ENCODE measurements around the gene CLIP3. TPM values are rescaled to one million over a fixed set of nuclear protein-coding genes. Genes with fewer than 3 reads are reported as not detected.
A peak's percentile ranks its signal among the peaks of the same experiment; 100 is the strongest.
"Not testable (repeated sequence)": the region's sequence is repeated elsewhere in the genome, so short reads cannot be mapped to it uniquely, and the experiment has no call there.

CLIP3 gene
- total RNA-seq, 1 donor, result 13.7 TPM

DNA sequence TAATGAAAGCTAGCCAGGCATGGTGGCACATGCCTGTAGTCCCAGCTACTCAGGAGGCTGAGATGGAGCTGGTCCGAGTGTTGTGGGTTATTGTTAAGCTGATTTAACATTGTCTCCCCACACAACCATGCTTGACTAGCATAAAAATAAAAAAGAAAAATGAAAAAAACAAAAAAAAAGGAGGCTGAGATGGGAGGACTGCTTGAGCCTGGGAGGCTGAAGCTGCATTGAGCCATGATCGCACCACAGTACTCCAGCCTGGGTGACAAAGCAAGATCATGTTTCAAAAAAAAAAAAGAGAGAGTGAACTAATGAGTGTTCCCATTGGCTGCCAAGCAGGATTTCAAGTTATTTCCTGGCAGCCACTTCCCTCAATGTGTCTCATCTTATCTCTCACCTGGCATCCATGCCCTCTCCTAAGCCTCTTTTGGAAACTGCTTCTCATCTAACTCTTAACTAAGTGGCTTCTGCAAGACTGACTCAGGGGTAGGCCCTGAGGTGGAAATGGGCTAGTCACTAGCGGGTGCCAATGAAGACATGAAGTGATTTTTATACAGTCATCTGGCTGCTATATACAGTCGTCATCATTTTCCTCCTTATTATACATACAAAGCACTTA is 16.5 kb upstream of the CLIP3 start:
- DNase-seq (ENCODE audit: low read depth in 2 of 3, low spot score in 2 of 3), result no peak

DNA sequence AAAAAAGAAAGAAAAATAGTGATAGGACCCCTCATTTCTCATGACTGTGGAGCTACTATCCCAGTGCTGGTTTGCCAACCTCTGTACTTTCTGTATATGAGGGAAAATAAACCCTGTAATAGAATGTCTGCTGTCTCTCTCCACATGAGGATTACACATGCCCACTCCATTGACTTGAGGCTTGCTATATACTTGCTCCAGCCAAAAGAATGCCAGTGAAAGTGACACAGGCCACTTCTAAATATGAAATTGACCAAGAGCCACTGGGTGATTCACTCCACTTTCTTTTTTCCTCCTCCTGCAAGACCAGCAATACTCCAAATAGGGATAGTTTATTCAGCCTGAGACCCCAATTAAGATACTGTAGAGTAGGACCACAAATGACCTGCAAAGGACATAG is 15.2 kb upstream of the CLIP3 start:
- DNase-seq (ENCODE audit: low read depth in 2 of 3, low spot score in 2 of 3), result no peak

DNA sequence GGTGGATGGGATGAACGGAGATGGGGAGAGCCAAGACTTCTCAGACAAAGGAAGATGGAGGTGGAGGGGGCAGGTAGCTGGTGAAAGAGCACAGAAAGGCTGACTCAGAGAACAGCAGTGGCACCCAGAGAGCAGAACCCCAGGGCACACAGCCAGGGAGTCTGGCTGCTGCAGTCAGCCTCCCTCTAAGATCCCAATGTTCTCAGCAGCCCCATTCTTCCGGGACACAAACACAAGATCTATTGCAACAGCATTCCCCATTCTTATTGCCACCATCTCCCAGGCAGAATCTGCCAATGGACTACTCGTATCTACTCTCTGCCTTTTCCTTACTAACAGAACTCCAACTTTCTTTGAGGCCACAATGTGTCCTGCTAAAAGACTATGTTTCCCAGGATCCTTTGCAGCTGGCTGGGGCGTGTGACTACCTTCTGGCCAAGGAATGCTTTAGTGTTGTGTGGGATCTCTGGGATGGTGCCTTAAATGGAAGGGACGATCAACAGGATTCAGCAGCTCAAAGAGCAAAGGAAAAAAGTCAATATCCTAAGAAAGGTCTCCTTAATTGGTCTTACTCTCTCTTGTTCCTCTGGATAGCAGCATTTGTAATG is 13.9 kb upstream of the CLIP3 start:
- no peak for DNase-seq (ENCODE audit: low read depth in 2 of 3, low spot score in 2 of 3)

DNA sequence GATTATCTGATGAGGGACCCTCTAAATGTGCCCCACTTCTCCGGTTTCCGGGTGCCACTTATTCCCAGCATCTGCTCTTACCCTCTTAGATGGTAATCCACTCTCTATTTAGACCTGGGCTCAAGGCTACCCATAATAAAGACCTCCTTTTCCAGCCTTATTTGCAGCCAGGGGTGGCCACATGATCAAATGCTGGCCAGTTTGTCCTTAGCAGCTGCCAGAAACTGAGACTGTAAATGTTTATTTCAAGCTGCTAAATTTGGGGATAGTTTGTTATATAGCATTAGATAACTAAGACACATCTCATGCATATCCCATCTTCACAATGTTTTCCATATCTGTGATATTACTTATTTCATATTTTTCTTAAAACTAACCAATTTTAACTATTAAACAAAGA is 11.3 kb upstream of the CLIP3 start:
- no peak for DNase-seq (ENCODE audit: low read depth in 2 of 3, low spot score in 2 of 3)

DNA sequence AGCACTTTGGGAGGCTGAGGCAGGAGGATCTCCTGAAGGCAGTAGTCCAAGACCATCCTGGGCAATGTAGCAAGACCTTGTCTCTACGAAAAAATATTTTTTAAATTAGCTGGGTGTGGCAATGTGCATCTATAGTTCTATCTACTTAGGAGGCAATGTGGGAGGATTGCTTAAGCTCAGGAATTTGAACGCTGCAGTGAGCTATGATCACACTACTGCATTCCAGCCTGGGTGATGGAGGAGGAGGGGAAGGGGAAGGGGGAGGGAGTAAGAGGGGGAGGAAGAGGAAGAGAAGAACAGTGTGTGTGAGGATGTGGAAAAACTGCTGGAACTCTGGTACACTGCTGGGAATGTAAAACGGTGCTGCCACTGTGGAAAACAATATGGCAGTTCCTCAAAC is 9.2 kb upstream of the CLIP3 start:
- no peak for DNase-seq (ENCODE audit: low read depth in 2 of 3, low spot score in 2 of 3)

DNA sequence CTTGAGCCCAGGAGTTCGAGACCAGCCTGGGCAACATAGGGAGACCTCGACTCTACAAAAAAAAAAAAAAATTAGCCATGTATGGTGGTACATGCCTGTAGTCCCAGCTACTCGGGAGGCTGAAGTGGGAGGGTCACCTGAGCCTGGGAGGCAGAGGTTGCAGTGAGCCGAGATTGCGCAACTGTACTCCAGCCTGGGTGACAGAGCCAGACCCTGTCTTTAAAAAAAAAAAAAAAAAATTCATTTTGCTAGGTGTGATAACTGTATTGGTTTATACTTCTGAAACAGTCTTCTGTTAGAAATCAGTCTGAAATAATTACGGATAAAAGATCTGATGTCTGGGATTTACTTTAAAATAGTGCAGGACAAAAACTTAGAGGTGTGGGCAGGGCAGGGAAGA is 8.4 kb upstream of the CLIP3 start:
- DNase-seq (ENCODE audit: low read depth in 2 of 3, low spot score in 2 of 3), result not testable (repeated sequence)

DNA sequence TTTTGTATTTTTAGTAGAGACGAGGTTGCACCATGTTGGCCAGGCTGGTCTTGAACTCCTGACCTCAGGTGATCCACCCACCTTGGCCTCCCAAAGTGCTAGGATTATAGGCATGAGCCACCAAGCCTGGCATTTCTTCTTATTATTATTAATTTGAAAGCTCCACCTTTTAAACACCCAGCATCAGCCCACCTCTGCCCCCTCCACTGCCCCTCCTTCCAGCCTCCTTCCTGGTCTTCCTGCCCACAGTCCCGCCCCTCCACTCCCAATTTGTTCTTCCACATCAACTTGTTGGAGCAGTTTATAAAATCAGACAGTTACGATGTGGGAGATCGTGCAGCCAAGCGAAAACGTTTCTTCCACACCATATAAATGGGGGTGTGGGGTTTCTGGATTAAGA is 7.8 kb upstream of the CLIP3 start:
- no peak for DNase-seq (ENCODE audit: low read depth in 2 of 3, low spot score in 2 of 3)

DNA sequence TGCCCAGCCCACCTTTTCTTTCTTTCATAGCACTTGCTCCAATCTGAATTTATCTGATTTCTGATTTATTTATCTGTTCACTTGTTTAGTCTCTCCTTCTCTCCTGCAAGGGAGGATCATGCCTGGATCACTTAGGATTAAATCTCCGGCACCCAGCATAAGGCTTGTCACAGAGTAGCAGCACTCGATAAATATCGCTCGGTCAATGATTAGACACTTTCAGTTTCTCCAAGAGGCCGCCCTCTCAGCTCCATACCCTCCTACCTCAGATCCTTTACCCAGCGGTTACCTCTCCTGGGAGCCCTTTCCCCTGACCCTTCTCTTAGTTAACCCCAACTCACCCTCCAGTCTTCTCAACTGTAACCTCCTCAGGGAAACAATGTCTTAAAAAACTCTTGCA is 1.4 kb downstream of the CLIP3 start:
- no peak for DNase-seq (ENCODE audit: low read depth in 2 of 3, low spot score in 2 of 3)

DNA sequence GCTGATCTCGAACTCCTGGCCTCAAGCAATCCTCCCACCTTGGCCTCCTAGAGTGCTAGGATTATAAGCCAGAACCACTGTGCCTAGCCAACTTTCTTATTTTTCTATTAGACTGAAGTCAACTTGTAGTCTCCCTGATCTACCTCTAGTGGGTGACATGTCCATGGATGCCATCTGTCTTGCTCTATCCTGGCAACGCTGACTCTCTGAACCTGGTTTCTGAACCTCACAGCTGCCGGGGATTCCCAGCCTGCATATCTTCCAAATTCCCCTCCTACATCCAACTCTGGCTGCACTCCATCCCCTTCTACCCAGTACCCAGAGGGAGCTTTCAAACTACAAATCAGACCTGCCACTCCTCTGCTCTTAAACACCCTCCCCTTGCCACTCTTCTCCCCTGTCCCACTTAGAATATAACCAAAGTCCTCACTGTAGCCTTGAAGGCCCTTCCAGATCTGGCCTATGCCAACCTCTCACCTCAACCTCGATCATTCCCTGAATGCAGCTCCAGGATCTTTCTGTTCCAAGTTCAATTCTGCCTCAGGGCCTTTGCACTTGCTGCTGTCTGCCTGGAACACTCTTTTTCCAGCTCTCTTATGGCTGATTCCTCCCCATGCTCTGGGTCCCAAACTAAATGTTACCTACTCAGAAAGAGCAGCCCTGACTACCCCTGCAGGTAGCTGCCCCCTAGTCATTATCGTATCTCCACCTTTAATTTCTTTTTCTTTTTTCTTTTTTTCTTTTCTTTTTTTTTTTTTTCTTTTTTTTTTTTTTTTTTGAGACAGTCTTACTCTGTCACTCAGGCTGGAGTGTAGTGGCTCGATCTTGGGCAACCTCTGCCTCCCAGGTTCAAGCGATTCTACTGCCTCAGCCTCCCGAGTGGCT is 2.2 kb downstream of the CLIP3 start:
- DNase-seq (ENCODE audit: low read depth in 2 of 3, low spot score in 2 of 3), result no peak

DNA sequence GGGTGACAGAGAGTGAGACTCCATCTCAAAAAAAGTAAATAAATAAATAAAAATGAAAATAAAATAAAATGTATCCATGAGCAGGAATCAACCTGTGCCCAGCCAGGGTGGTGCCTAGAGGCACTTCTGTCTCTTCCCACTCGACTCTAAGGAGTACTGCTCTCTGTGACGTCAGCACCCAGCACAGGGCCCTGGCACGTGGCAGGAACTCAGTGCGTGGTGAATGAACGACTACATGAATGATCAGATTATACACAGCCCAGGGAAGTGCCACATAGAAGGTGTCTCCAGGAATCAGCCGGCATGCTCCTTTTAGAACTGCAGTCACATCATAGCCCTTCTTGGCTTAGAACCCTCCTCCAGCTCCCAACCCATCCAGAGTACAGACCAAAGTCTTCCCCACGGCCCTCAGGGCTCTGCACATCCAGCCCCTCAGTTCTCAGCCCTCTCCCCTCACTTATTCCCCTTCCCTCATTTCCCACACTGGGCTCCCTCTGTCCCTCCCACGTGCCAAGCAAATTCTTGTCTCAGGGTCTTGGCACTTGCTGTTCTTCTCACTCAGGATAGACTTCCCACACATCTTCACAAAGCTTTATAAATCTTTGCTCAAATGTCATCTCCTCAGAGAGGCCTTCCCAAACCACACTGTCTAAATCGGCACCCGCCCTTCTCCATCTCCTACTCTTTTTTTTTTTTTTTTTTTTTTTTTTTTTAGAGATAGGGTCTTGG is 4.2 kb downstream of the CLIP3 start:
- DNase-seq (ENCODE audit: low read depth in 2 of 3, low spot score in 2 of 3), result no peak

DNA sequence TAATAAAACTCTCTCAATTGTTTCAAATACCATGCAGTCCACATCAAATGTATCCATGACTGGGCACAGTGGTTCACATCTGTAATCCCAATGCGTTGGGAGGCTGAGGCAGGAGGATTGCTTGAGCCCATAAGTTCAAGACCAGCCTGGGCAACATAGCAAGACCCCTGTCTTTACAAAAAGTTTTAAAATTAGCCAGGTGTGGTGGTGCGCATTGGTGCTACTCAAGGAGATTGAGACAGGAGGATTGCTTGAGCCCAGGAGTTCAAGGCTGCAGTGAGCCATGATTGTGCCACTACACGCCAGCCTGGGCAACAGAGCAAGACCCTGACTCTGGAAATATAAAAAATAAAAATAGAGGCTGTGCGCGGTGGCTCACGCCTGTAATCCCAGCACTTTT is 5.0 kb downstream of the CLIP3 start:
- DNase-seq (ENCODE audit: low read depth in 2 of 3, low spot score in 2 of 3), result no peak

DNA sequence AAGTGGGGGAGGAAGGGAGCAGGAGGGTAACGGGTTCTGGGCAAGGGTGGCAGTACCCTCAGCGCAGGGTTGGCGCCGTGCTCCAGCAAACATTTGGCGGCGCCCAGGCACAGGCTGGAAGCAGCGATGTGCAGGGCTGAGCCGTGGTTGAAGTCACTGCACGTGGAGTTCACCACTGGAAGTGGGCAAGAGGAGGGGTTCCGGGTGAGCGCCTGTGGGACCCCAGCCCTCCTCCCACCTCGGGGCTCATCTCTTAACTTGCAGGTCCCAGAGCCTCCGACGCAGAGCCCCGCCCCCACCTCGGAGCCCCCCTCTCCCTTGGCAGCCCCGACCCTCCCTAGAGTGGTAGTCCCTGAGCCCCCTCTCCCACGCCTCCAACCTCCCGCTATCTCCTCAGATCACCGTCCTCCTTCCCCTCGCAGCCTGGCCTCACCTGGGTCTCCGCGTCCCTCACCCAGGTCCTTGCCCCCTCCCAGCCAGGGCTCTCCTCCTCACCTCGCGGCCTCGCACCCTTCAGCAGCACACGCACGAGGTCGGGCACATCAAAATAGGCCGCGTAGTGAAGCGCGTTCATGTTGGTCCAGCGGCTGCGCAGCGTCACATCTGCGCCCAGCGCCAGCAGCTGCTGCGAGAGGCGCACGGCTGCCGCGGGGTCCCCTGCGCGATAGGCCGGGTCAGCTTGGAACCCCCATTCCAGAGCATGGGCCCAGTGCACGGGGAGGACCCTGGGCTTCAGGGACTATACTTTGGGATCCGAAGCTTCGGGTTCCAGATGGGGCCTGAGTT is 6.4 kb downstream of the CLIP3 start:
- DNase-seq (ENCODE audit: low read depth in 2 of 3, low spot score in 2 of 3), result no peak

DNA sequence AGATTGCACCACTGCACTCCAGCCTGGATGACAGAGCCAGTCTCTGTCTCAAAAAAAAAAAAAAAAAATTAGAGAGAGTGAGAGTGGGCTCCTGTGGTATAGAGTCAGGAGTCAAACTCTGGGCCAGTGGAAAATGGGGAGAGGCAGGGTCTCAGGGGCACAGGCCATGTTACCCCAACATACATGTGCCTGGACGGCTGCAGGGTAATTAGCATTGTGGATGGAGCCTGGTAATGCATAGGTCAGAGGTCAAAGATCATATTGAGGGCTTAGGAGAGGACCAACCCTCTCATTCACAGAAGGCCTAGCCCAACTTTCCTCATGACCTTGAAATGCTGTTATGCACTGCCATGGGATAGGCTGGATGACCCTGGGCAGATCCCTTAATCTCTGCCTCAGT is 7.1 kb downstream of the CLIP3 start:
- no peak for DNase-seq (ENCODE audit: low read depth in 2 of 3, low spot score in 2 of 3)

DNA sequence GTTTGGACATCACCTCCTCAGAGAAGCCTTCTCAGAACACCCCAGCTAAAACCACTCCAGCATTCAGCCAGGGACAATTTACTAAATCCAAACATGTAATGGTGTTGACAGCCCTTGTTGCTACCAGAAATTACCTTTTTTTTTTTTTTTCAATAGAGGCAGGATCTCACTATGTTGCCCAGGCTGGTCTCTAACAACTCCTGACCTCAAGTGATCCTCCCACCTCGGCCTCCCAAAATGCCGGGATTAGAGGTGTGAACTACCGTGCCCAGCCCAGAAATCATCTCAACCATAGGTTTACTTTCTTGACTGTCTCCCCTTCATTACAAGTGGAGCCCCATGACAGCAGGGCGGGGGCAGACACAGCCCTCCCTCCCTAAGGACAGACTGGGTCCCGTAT is 9.2 kb downstream of the CLIP3 start:
- DNase-seq (ENCODE audit: low read depth in 2 of 3, low spot score in 2 of 3), result no peak

DNA sequence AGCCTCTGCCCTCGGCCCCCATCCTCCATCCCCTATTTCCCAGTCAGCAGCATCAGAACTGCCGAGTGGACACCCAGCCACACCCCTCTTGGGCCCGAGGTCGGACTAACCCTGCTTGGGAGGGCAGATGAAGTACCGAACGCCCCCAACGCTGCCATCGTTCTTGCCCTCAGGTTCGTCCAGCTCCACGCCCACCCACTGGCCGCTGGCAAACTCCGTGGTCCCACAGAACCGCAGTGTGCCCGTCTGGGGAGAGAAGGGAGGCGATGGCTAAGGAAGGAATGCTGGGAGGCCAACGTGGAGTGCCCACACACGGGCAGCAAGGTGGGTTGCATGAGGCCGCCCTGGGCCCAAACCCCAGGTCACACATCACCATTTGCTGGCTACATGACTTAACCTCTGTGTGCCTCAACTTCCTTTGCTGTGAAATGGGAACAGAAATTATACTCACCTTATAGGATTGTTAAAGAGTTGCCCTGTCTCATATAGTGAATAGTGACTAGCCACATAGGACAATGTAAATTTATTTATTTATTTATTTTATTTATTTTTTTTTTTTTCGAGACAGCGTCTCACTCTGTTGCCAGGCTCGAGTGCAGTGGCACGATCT is 13.5 kb downstream of the CLIP3 start:
- DNase-seq (ENCODE audit: low read depth in 2 of 3, low spot score in 2 of 3), result no peak

DNA sequence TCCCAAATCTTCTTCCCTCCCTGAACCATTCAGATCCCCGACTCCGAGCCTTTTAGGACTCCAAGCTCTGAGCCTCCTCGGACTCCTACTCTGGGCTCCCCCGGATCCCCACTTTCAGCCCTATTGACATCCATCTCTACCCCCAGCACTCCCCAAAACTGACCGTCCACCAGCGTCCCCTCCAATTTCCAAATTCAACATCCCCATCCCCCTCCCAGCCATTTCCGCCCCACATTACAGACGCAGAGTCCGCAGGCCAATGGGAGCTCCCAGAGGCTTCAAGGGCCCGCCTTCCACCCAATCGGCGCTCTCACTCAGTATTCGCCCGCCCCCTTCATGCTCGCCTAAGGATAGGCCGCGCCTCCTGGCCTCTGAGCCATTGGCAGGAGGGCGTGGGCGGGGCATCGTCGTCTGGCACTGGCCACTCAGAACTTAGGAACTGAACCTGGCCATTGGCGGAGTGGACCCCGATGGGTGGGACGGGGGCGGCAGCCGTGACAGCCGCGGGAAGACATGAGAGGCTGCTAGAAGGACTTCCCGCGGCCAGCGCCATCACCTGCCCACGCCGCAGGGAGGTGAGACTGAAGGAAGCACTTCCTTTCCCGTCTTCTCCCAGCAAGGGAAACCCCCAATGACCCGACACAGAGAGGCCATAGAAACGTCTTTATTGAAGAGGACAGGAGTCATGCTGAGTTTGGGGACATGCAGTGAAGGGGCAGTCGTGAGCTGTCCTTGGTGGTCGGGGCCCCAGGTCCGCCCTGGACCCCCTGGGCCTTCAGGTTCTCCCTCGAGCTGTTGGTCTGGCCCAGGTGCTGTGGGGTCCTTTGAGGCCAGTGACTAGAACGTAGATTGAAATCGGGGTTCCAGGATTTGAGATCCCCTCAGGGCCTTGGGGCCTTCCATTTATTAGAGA is 18.4 kb downstream of the CLIP3 start, which contains the start of gene ALKBH6:
Gene ALKBH6 (minus strand): TSS at position 202 of the 913 bp plus-strand sequence. CDS start 816 bp downstream, outside the sequence.
- DNase-seq (ENCODE audit: low read depth in 2 of 3, low spot score in 2 of 3), result peak; percentile 88 to 99 (median 97)

DNA sequence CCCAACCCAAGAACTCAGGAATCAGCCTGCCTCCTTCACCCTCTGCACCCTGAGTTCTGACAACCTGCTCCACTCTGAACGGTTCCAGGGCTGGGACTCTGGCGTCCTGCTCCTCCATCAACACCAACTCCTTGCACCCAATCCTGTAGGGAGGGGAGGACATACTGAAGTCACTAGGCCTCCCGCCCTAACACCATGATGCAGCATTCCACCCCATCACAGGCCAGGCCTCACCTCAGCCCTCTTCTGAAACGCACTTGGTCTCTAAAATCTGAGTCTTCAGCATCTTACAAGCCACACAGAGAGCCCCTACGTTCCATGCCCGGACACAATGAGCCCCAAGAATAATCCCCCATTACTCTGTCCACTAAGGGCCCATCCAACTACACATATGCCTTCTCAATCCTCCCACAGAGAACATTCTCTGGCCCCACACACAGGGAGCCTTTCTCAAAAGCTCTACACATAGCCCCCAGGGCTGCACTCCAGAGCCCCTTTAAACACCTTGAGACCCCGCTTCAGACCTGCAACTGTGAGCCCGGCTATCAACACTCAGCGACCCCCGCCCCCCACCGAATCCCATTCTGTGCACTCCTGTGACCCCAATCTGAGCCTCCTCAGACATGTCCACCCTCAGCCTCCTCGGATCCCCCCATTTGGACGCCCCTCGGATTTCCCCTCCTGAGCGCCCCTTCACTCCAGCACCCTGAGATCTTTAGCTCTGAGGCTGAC is 19.2 kb downstream of the CLIP3 start:
- no peak for DNase-seq (ENCODE audit: low read depth in 2 of 3, low spot score in 2 of 3)

DNA sequence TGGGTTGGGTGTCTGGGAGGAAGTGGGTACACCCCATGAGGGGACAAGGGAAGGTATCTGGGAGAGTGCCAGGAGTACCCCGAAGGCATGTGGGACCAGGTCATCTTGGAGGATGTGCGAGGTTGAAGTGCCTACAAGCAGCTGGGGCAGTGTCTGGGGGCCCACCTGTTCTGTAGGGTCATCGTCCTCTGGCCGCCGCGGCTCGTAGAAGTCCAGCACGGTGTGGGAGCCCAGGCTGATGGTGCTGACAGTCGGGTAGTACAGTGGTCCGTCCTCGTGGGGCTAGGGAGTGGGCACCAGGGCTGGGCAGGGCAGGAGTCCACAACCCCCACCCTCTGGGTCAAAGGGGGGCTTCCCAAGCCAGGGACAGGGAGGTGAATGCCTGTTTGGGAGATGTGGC is 22.3 kb downstream of the CLIP3 start:
- no peak for DNase-seq (ENCODE audit: low read depth in 2 of 3, low spot score in 2 of 3)
